Measurements from ENCODE around the gene SDSL.

- TF ChIP-seq CTCF (optimal IDR thresholded peaks at IDR 0.05 in 1 of 3, IDR thresholded peaks at IDR 0.05 in 1 of 3, conservative IDR thresholded peaks at IDR 0.05 in 1 of 3; ENCODE audit: extremely low read depth in 1 of 3, insufficient read depth in 2 of 3, low read length in 3 of 3) (peak; percentile 69 to 83 (median 75)), EZH2 (IDR thresholded peaks at IDR 0.05; ENCODE audit: low read length) (no peak)
These were observed 17.4 kb downstream of the SDSL start for GRCh38 chr12:113439606-113440030.
